Gastrocnemius medialis (tissue), 4 donors: ENCODE data around the gene IFT80. TPM values are rescaled to one million over a fixed set of nuclear protein-coding genes. Genes with fewer than 3 reads are reported as not detected.

Experiments
- ATAC-seq, 2 donors: fragments of 150-250 bp; one replicate each; pipeline ENCODE4 v1.9.1; 2016
- DNase-seq, 2 donors: peaks; one replicate each; pipeline ENCODE4 v3.0.0-alpha.2; 2019
- H3K27ac ChIP-seq, 4 donors: fragments of 200-600 bp; sonication (generic); 1 replicate in 1 of 4; 2 replicates in 3 of 4; pipeline ENCODE4 v1.5.1; 2016 to 2018; ENCODE audit warnings: mild to moderate bottlenecking in 2 of 4, moderate library complexity in 1 of 4
- H3K27me3 ChIP-seq, 3 donors: fragments of 200-600 bp; sonication (generic) in 2 of 3; 1 replicate in 1 of 3; 2 replicates in 2 of 3; pipeline versions ENCODE4 v1.5.1 to v1.6.0; 2016 to 2019; ENCODE audit warnings: mild to moderate bottlenecking in 1 of 3, moderate library complexity in 1 of 3
- H3K36me3 ChIP-seq, 2 donors: fragments of 200-600 bp; sonication (generic) in 1 of 2; one replicate each; pipeline ENCODE4 v1.5.1; 2017 to 2018
- H3K4me1 ChIP-seq, 2 donors: fragments of 200-600 bp; sonication (generic) in 1 of 2; one replicate each; pipeline ENCODE4 v1.5.1; 2016 to 2017; ENCODE audit warnings: mild to moderate bottlenecking in 2 of 2
- H3K4me3 ChIP-seq, 4 donors: fragments of 200-600 bp; sonication (generic) in 3 of 4; 1 replicate in 1 of 4; 2 replicates in 3 of 4; pipeline ENCODE4 v1.5.1; 2016 to 2019; ENCODE audit warnings: mild to moderate bottlenecking in 2 of 4
- H3K9me3 ChIP-seq, 3 donors: fragments of 200-600 bp; sonication (generic) in 2 of 3; 1 replicate in 1 of 3; 2 replicates in 2 of 3; pipeline ENCODE4 v1.5.1; 2016 to 2019
- POLR2A ChIP-seq, 2 donors: fragments of 450-650 bp; IDR thresholded peaks; one replicate each; pipeline ENCODE4 v1.6.1; 2017; ENCODE audit warnings: antibody characterized with exemption in 2 of 2, mild to moderate bottlenecking in 2 of 2, moderate library complexity in 2 of 2
- in situ Hi-C, 4 donors: fragments of 200-750 bp; cut with MboI; loops; one replicate each; pipeline versions ENCODE4 v1.15.0 to v1.8.0; 2017; ENCODE audit warnings: low sequenced_read_pairs in 4 of 4
- intact Hi-C: fragments of 100-400 bp; cut with DNase I; formaldehyde crosslinking; loops from one replicate; pipeline ENCODE4 v1.15.1; 2023; ENCODE audit warnings: low total_unique reads
- total RNA-seq, 4 donors: library from RNA; depleted of rRNA; stranded (reverse); fragments of >200 nt; gene quantifications; one replicate each; pipeline versions ENCODE4 v1.1.0 to v1.2.3, GENCODE V29; 2016
- TF ChIP-seq, protein P1 (sequence below), 5 experiments: fragments of 450-650 bp in 3 of 5; fragments of 200-600 bp in 2 of 5; sonication (generic) in 2 of 5; IDR thresholded peaks in 4 of 5; conservative IDR thresholded peaks in 1 of 5; 1 replicate in 4 of 5; 2 replicates in 1 of 5; pipeline ENCODE4 v1.5.1; 2016 to 2019; ENCODE audit warnings: antibody characterized with exemption in 5 of 5, mild to moderate bottlenecking in 3 of 5, moderate library complexity in 3 of 5

The IFT80 gene
- total RNA-seq, 4 donors from 2014 or later: 3.9 to 7.9 (median 6.0) TPM

DNA sequence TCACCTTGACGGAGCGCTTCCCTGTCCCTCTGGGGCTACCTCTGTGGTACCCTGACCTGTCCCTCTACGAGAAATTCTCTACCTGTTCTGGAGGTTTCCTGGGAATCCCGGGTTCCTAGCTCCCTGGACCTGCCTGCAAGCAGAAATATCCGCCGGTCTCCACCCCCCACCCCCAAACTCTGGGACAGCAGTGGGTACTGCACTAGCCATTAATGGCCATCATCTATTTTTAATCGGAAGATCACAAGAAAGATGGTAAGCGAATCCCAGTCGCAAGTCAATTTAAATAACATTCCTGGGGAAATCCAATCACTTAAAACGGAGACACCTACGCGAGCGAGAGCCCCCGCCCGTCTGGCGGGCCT, 174.2 kb downstream of the IFT80 start:
- no peak for ATAC-seq

DNA sequence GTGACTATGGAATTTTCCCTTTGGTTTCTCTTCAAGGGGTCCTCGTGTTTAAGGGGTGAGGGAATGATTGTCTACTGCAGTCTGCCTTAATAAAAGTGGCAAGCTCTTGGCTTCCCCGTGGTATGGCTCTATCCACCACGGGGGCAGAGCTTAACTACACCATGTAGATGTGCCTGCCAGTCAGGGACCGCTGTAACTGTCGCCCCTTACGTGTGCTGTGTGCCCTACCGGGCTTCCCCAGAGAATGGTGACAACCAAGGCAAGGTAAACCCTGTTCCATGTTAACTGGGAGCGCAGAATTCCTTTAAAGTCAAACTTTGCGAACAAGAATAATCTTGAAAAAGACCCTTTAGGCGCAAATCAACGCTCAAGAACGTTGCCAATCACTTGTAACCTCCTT, 174.8 kb downstream of the IFT80 start:
- H3K36me3 ChIP-seq: no peaks in the 10 kb centered on the region
- intact Hi-C loops: no loop called here
- DNase-seq (no peak), ATAC-seq (no peak)
- in situ Hi-C loops: no loop called here
- H3K9me3 ChIP-seq: no peaks in the 10 kb centered on the region
- no peak overlapping the region for H3K27ac ChIP-seq
- H3K4me1 ChIP-seq: peaks cover 0 to 19% of the 10 kb centered on the region in 2 donors
- peaks cover 28 to 47% (median 45%) of the 10 kb centered on the region in 3 donors for H3K27me3 ChIP-seq
- TF ChIP-seq POLR2A (IDR thresholded peaks at IDR 0.05): no peak
- TF ChIP-seq, protein P1, sequence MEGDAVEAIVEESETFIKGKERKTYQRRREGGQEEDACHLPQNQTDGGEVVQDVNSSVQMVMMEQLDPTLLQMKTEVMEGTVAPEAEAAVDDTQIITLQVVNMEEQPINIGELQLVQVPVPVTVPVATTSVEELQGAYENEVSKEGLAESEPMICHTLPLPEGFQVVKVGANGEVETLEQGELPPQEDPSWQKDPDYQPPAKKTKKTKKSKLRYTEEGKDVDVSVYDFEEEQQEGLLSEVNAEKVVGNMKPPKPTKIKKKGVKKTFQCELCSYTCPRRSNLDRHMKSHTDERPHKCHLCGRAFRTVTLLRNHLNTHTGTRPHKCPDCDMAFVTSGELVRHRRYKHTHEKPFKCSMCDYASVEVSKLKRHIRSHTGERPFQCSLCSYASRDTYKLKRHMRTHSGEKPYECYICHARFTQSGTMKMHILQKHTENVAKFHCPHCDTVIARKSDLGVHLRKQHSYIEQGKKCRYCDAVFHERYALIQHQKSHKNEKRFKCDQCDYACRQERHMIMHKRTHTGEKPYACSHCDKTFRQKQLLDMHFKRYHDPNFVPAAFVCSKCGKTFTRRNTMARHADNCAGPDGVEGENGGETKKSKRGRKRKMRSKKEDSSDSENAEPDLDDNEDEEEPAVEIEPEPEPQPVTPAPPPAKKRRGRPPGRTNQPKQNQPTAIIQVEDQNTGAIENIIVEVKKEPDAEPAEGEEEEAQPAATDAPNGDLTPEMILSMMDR (IDR thresholded peaks at IDR 0.05 in 4 of 5, conservative IDR thresholded peaks at IDR 0.05 in 1 of 5): no peak
- H3K4me3 ChIP-seq: no peak overlapping the region

More for the DNA sequence above, 174.2 kb downstream of the IFT80 start:
- peak overlapping the region; percentile 20 to 66 (median 50) for H3K4me3 ChIP-seq
- H3K27me3 ChIP-seq: peaks cover 30 to 52% (median 51%) of the 10 kb centered on the region in 3 donors
- peaks cover 0 to 19% of the 10 kb centered on the region in 2 donors for H3K4me1 ChIP-seq
- intact Hi-C loops (no loop called here), in situ Hi-C loops (no loop called here)
- no peaks in the 10 kb centered on the region for H3K9me3 ChIP-seq
- no peak for DNase-seq
- no peaks in the 10 kb centered on the region for H3K36me3 ChIP-seq
- TF ChIP-seq, protein P1 (IDR thresholded peaks at IDR 0.05 in 4 of 5, conservative IDR thresholded peaks at IDR 0.05 in 1 of 5): no peak
- no peak for TF ChIP-seq POLR2A (IDR thresholded peaks at IDR 0.05)
- no peak overlapping the region for H3K27ac ChIP-seq

- intact Hi-C loops: no loop called here
- no peak overlapping the region for H3K4me3 ChIP-seq
- no peak overlapping the region for H3K27ac ChIP-seq
- H3K4me1 ChIP-seq: peaks cover 0 to 10% of the 10 kb centered on the region in 2 donors
- in situ Hi-C loops: no loop called here
- H3K9me3 ChIP-seq: no peaks in the 10 kb centered on the region
- DNase-seq: no peak
- peaks cover 6 to 19% (median 15%) of the 10 kb centered on the region in 3 donors for H3K27me3 ChIP-seq
- no peak for ATAC-seq
- TF ChIP-seq, protein P1 (IDR thresholded peaks at IDR 0.05 in 4 of 5, conservative IDR thresholded peaks at IDR 0.05 in 1 of 5): no peak
- no peak for TF ChIP-seq POLR2A (IDR thresholded peaks at IDR 0.05)
- no peaks in the 10 kb centered on the region for H3K36me3 ChIP-seq
These were observed 178.0 kb downstream of the IFT80 start for GRCh38 chr3:160221019-160221418.

DNA sequence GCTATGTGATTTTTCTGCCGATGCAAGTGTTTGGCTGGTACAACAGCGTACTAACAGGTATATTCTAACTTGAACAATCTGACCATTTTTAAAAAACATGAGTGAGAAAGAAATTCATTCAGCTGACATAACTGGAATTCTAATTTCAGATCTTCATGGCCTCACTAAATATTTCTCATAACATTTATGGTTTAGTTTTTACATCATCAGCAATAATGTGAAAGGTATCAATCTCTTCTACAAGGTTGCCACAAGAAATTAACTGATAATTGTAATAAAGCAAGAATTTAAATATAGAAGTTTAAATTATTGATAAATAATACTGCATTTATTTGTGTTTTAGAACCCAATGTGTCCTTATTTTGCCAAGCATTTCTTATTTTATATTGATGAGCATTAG, 179.0 kb downstream of the IFT80 start:
- peaks cover 0 to 8% of the 10 kb centered on the region in 2 donors for H3K4me1 ChIP-seq
- DNase-seq (no peak), ATAC-seq (no peak)
- in situ Hi-C loops (no loop called here), intact Hi-C loops (no loop called here)
- peaks cover 4 to 16% (median 12%) of the 10 kb centered on the region in 3 donors for H3K27me3 ChIP-seq
- no peak for TF ChIP-seq POLR2A (IDR thresholded peaks at IDR 0.05)
- TF ChIP-seq, protein P1 (IDR thresholded peaks at IDR 0.05 in 4 of 5, conservative IDR thresholded peaks at IDR 0.05 in 1 of 5): no peak
- H3K4me3 ChIP-seq: no peak overlapping the region
- no peaks in the 10 kb centered on the region for H3K9me3 ChIP-seq
- no peak overlapping the region for H3K27ac ChIP-seq
- H3K36me3 ChIP-seq: no peaks in the 10 kb centered on the region

DNA sequence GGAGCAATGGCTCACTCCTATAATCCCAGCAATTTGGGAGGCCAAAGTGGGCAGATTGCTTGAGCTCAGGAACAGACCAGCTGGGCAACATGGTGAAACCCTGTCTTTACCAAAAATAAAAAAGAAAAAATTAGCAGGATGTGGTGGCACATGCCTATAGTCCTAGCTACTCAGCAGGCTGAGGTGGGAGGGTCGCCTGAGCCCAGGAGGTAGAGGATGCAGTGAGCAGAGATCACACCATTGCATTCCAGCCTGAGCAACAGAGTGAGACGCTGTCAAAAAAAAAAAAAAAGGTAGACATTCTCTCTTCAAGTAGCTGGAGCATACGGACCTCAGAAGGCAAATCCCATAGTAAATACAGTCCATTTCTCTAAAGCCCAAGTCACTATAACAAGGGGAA, 180.9 kb downstream of the IFT80 start:
- TF ChIP-seq POLR2A (IDR thresholded peaks at IDR 0.05): no peak
- no peak for ATAC-seq
- no peaks in the 10 kb centered on the region for H3K9me3 ChIP-seq
- in situ Hi-C loops (no loop called here), intact Hi-C loops (no loop called here)
- no peaks in the 10 kb centered on the region for H3K36me3 ChIP-seq
- no peak overlapping the region for H3K4me3 ChIP-seq
- H3K27ac ChIP-seq: no peak overlapping the region
- no peaks in the 10 kb centered on the region for H3K4me1 ChIP-seq
- H3K27me3 ChIP-seq: peaks cover 0 to 3% (median 0%) of the 10 kb centered on the region in 3 donors
- no peak for DNase-seq
